ENCODE measurements around the gene SMCO2. TPM values are rescaled to one million over a fixed set of nuclear protein-coding genes. Genes with fewer than 3 reads are reported as not detected.

The SMCO2 gene
- total RNA-seq, 1 experiment from 2014 or later = 0.36 TPM

- BruUV-seq (replicated peaks) = no TSS peak
- CTCF ChIA-PET = no interaction called here
- no peak overlapping the region for H3K4me3 ChIP-seq (ENCODE audit: low read depth in 2 of 2, low read length in 2 of 2)
- H3K27ac ChIP-seq (ENCODE audit: low read length) = no peak overlapping the region
- POLR2A ChIA-PET = no interaction called here
- H3K27me3 ChIP-seq (ENCODE audit: control insufficient read depth, insufficient read depth, low read length) = no peaks in the 10 kb centered on the region
- DNase-seq (ENCODE audit: low read depth, low spot score) (no peak), ATAC-seq (no peak)
- intact Hi-C loops (cut with micrococcal nuclease; ENCODE audit: unreplicated experiment) = no loop called here
- TF ChIP-seq CTCF (IDR thresholded peaks at IDR 0.05) (no peak), REST (IDR thresholded peaks at IDR 0.05; ENCODE audit: insufficient read depth in 1 of 2, low read depth in 2 of 2, low read length in 1 of 2) (no peak), TCF7L2 (IDR thresholded peaks at IDR 0.05; ENCODE audit: low read depth, low read length) (no peak), POLR2AphosphoS5 (IDR thresholded peaks at IDR 0.05; ENCODE audit: low read depth, low read length) (no peak), SIN3A (IDR thresholded peaks at IDR 0.05; ENCODE audit: borderline replicate concordance, insufficient read depth, low read depth, low read length) (no peak)
- H3K9me3 ChIP-seq (ENCODE audit: control insufficient read depth, insufficient read depth, low read depth, low read length) = no peaks in the 10 kb centered on the region
- no peaks in the 10 kb centered on the region for H3K36me3 ChIP-seq (ENCODE audit: control insufficient read depth, insufficient read depth, low read length)
- H3K4me1 ChIP-seq (ENCODE audit: control insufficient read depth, insufficient read depth, low read length) = no peaks in the 10 kb centered on the region
- in situ Hi-C loops (cut with HindIII; ENCODE audit: low pct_unique_long_range_greater_than_20kb, low sequenced_read_pairs) = no loop called here
Observed at GRCh38 chr12:27508736-27509431, 62.3 kb downstream of the SMCO2 start.

- DNase-seq (ENCODE audit: low read depth, low spot score) (no peak), ATAC-seq (no peak)
- no peak overlapping the region for H3K27ac ChIP-seq (ENCODE audit: low read length)
- no peaks in the 10 kb centered on the region for H3K36me3 ChIP-seq (ENCODE audit: control insufficient read depth, insufficient read depth, low read length)
- H3K27me3 ChIP-seq (ENCODE audit: control insufficient read depth, insufficient read depth, low read length) = no peaks in the 10 kb centered on the region
- intact Hi-C loops (cut with micrococcal nuclease; ENCODE audit: unreplicated experiment) = no loop called here
- no TSS peak for BruUV-seq (replicated peaks)
- in situ Hi-C loops (cut with HindIII; ENCODE audit: low pct_unique_long_range_greater_than_20kb, low sequenced_read_pairs) = no loop called here
- H3K9me3 ChIP-seq (ENCODE audit: control insufficient read depth, insufficient read depth, low read depth, low read length) = no peaks in the 10 kb centered on the region
- no peak for TF ChIP-seq POLR2AphosphoS5 (IDR thresholded peaks at IDR 0.05; ENCODE audit: low read depth, low read length)
- no peak for TF ChIP-seq REST (IDR thresholded peaks at IDR 0.05; ENCODE audit: insufficient read depth in 1 of 2, low read depth in 2 of 2, low read length in 1 of 2)
- no peak for TF ChIP-seq TCF7L2 (IDR thresholded peaks at IDR 0.05; ENCODE audit: low read depth, low read length)
- TF ChIP-seq CTCF (IDR thresholded peaks at IDR 0.05) = no peak
- TF ChIP-seq SIN3A (IDR thresholded peaks at IDR 0.05; ENCODE audit: borderline replicate concordance, insufficient read depth, low read depth, low read length) = no peak
- no peaks in the 10 kb centered on the region for H3K4me1 ChIP-seq (ENCODE audit: control insufficient read depth, insufficient read depth, low read length)
- CTCF ChIA-PET = no interaction called here
- no peak overlapping the region for H3K4me3 ChIP-seq (ENCODE audit: low read depth in 2 of 2, low read length in 2 of 2)
- POLR2A ChIA-PET = no interaction called here
Observed at GRCh38 chr12:27511031-27511722, 64.6 kb downstream of the SMCO2 start.

All from Panc1 (cell line).